CD4-positive, alpha-beta T cell treated with Interleukin-17A for 4 hours (primary cell): ENCODE results near the gene GPAT2.
"Not testable (repeated sequence)": the region's sequence is repeated elsewhere in the genome, so short reads cannot be mapped to it uniquely, and the experiment has no call there.

ENCODE experiments used
- DNase-seq: peaks from one replicate; pipeline ENCODE4 v3.0.0-alpha.2; 2020; ENCODE audit warnings: mixed read lengths

The GPAT2 gene, protein sequence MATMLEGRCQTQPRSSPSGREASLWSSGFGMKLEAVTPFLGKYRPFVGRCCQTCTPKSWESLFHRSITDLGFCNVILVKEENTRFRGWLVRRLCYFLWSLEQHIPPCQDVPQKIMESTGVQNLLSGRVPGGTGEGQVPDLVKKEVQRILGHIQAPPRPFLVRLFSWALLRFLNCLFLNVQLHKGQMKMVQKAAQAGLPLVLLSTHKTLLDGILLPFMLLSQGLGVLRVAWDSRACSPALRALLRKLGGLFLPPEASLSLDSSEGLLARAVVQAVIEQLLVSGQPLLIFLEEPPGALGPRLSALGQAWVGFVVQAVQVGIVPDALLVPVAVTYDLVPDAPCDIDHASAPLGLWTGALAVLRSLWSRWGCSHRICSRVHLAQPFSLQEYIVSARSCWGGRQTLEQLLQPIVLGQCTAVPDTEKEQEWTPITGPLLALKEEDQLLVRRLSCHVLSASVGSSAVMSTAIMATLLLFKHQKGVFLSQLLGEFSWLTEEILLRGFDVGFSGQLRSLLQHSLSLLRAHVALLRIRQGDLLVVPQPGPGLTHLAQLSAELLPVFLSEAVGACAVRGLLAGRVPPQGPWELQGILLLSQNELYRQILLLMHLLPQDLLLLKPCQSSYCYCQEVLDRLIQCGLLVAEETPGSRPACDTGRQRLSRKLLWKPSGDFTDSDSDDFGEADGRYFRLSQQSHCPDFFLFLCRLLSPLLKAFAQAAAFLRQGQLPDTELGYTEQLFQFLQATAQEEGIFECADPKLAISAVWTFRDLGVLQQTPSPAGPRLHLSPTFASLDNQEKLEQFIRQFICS

DNA sequence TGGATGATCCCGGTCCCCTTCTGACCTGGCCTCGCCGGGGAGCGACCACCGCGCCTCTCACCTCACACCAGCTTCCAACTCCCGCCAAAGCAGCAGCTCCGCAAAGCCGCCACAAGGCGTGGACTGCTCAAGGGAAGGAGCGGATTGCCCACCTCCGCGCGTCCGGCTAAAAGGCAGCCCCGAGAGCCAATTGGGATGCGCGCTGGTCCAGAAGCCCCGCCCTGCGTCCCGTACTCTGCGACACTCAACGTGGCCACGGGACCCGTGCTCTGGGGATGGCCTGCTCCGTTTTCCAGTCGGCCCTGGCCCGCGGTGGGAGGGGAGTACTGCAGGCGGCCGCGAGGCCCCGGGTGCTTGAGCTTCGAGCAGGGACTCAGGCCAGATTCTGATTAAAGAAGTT is at the start of gene GPAT2:
Gene GPAT2 (minus strand): TSS at position 125 of the 400 bp plus-strand sequence. CDS start 2,557 bp downstream, outside the sequence.
- DNase-seq: not testable (repeated sequence)

- no peak for DNase-seq
Measured at GRCh38 chr2:96083989-96084857, 49.5 kb upstream of the GPAT2 start.

- no peak for DNase-seq
Measured at GRCh38 chr2:96083064-96083939, 48.6 kb upstream of the GPAT2 start.

DNA sequence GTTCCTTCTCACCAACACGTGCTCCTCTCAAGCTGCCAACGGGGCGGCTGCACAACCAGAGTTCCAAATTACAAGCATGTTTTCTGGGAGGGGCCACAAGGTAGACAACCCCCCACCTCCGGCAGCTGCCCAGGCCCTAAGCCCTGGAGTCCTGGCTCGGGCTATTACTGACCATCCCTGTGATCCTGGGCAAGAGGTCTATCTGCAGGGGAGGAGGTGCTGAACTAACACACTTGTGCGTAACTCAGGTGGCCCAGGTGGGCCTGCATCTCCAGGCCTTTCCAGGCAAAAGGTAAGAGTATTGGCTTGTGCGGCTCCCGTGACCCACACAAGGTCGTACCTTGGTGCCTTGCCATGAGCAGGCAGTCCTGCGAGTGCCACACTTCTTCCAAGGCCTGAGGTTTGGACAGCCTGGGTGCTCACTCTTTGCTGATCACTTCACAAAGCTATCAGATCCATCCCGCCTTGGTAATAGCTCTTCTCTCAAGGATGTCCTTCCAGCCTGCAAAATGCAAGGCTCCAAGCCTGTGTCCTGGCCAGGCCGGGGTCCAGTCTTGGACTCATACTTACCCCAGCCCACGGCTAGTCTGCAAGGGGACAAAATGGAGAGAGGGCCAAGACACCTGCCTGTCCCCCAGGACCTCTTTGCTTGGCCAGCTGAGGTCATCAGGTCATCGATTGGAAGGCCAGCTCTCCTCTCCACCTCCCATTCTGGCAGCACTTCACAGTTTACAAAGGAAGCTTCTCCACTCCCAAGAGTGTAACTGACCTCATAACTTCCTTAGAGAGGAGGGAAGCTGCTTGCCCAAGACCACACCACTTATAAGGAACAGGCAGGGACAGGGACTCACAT is 47.7 kb upstream of the GPAT2 start:
- DNase-seq: no peak

DNA sequence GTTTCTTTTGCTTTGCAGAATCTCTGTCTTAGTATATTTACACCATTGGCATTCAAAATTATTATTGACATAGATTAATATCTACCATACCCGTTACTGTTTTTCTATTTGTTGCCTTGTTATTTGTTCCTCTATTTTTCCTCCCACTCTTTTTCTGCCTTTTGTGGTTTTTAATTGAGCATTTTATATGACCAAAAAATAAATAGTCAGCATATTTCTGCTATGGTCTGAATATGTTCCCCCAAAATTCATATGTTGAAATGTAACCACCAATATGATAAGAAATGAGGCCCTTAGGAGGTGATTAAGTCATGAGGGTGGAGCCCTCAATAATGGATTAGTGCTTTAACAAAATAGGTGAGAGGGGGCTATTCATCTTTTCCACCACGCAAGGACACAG is 46.3 kb upstream of the GPAT2 start:
- no peak for DNase-seq

DNA sequence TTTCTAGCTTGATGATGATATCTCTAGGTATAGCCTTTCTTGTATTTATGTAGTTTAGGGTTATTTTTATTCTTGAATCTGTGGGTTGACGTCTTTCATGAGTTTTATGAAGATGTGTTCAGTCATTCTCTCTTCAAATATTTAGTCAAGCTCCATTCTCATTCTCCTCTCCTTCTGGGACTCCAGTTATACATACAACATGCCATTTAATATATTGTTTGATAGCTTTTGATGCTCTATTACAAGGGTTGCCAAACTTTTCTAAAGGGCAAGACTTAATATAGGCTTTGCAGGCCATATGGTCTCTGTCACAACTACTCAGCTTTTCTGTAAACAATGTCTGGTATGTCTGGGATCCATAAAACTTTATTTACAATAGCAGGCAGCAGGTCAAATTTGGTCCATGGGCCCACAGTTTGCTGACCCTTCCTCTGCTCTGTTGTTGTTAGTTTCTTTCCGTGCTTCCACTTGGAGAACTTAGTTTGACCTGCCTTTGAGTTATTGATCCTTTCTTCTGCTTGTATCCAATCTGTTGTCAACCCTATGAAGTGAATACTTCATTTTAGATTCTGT is 40.6 kb upstream of the GPAT2 start:
- DNase-seq: no peak

DNA sequence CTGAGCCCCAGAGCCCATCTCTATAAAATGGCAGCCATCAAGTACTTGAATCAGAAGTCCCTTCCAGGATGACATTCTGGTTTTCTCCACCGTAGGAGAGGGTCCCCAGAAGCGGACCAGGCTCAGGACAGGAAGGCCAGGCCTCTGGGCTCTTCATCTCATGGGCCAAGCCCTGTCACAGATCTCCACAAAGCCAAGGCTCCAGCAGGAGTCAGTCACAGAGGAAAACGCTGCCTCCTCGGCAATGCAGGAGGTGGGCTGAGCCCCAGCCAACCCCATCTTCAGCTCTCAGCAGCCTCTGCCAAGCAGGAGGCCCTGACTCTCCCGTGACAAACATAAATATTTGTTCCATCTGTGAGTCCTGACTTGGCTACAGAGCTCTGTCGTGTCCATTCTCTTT is 39.4 kb upstream of the GPAT2 start:
- DNase-seq: no peak

DNA sequence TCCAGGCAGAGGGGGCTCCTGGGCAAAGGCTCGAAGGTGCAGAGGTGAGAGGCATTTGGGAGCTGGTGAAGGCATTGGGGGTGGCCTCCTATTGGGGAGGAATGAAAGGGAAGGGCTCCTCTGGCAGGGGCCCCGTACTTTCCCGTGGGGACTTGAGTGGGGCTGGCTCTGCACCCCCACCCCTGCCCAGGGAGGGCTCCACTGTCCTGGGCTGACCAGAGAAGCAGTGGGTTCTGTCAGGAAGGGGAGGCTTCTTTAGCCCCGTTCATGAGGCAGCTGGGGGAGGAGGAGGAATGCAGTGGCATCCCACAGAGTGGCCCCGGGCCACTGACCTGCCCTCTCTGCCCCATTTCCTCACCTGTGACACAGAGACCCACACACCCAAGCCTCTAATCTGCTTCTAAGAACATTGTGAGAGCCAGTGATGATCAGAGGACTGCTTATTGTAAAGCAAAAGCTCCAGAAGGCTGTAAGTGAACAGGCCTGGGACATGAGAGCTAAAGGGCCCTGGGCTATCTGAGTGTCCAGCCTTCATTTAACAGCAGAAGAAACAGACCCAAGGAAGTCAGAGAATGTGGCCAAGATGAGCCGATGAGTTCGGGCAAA is 38.6 kb upstream of the GPAT2 start:
- no peak for DNase-seq

- no peak for DNase-seq
Measured at GRCh38 chr2:96072746-96073145, 38.0 kb upstream of the GPAT2 start.

GRCh38 chr2:96071977-96072491 is 37.3 kb upstream of the GPAT2 start:
- DNase-seq: not testable (repeated sequence)

DNA sequence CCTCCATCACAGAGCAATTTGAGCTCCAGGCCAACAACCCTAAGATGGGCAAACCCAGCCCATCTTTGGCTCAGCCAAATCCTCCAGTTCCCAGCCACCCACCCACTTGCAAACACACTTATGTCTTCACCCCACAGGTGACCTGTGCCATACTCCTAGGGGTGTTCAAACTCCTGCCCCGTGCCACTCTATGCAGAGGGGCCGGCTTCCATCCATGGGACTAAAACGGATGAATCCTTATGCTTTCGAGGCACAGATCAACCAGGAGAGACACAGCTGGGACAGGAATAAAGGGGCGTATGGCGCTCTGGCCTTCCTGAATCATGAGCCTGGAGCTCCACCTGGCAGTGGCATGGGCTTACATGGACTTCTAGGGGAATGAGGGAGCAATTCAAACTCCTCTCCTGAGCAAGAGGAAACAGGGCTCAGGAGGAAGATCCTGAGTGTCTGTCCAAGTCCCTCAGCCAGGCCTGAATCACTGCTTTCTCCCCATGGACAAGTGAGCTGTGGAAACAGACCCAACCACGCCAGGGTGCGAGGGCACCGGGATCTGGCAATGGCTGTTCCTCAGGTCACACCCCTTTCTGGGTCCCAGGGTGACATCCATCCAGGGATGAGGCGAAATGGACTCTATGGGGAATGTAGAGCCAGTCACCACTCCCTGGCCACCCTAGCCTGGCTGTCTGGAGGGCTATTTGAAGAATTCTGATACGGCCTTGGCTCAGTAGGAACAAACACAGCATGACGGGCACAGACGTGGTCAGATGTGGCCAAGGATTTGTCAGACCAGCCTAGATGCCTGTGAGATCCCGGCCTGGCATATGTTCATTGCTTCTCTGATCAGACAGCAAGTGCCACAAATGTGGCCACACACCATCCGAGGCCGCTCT is 36.6 kb upstream of the GPAT2 start:
- not testable (repeated sequence) for DNase-seq

- DNase-seq: not testable (repeated sequence)
Measured at GRCh38 chr2:96070351-96070750, 35.6 kb upstream of the GPAT2 start.

DNA sequence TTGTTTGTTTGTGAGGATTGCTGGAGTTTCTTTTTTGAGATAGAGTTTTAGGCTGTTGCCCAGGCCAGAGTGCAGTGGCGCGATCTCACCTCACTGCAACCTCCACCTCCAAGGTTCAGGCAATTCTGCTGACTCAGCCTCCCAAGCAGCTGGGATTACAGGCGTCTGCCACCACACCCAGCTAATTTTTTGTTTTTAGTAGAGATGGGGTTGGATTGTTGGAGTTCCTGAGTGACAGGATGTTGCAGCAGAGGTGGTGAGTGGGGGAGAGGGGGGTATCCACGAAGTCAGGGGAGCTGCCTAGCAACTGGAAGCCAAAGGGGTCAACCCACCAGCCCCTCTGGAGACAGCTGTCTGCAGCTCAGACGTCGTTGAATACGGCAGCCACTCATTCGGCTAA is 35.2 kb upstream of the GPAT2 start:
- not testable (repeated sequence) for DNase-seq

DNA sequence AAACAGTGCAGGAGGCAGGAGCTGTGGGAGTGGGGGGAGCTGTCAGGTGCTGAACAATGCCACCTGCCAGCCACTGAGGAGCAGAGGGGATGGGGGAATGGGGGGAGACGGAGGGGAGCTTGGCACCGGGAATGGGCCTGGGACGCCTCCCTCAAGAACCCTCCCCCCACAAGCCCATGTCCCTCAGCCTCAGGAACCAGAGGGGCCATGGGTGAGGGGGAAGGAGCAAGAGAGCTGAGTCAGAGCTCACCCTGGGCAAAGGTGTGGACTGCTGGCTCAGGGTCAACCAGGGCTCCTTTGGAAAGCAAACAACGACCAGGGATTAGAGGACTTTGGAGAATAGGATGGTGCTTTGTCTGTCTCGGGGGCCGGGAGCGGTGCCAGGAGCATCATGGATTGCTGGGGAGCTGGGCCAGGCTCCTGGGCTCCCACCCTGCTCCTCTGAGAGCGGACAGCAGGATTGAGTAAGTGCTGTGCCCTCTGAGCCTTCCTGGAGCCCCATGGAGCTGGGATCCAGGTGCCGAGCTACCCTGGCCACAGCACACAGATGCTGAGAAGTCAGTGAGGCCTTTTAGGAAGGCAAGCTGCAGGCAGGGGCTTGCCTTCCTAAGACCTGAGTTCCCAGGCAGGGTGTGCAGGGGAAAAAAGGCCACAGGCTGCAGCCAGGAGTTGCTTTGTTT is 33.3 kb upstream of the GPAT2 start:
- DNase-seq: not testable (repeated sequence)

DNA sequence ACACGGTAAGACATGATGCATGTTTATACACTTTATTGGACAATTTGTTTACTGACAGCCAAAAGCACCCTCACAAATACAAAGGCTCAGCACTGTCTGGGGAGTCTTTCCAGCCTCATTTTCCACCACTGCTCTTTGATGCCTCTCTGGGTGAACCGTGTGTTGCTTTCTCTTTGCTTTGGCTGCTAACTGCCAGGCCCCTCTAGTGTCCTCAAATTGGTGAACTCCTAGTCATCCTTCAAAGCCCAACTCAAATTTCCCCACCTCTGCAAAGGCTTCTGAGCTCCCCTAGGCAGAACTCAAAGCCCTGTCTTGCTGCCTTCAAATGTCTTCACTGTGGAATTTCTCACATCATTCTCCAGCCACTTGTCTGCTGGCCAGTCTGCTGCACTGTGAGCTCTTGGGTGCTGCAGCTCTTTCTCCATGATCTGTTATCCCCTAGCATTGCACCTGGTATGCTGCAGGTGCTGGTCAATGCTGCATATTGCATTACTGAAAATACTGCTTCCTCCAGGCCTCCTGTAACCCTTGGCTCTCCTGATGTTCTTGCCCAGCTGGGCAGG is 32.5 kb upstream of the GPAT2 start:
- DNase-seq: not testable (repeated sequence)

DNA sequence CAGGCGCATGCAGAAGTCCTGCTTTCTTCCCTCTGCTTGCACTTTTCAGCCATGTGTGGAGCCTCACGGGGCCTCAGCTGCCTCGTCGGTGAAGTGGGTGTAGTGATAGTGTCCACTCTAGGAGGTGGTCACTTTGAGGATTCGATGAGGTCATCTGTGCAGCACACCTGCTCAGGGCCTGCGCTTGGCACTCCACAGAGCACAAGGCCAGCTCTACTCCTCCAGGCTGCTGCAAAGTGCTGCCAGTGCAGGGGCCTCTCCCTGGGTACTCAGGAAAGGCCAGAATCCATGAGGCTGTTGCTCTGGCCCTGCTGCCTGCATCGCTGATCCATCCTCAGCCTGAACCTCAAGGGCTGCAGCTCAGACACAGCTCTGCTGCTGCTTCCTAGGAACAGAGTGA is 31.8 kb upstream of the GPAT2 start:
- not testable (repeated sequence) for DNase-seq

DNA sequence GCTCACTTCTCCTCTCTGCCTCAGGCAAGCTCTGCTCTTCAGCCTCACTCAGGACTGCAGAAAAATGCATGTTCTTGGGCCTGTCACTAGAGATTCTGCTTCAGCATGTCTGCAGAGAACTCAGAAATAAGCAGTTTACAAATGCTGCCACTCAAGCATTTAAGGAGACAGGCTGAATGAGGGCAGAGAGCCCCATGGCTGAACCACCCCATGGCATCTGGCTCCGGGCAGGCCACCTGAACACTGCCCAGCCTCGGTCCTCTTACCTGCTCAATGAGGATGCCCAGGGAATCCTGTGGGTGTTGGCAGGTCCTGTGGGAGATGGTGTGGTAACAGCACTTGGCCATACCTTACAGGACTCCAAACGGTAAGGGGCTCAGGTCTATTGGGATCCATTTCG is 31.2 kb upstream of the GPAT2 start:
- not testable (repeated sequence) for DNase-seq
